NCI-H1694 treated with DMSO at 0.1 percent for 48 hours (cell line): ENCODE results near the gene MYO1A.
"Not testable (repeated sequence)": the region's sequence is repeated elsewhere in the genome, so short reads cannot be mapped to it uniquely, and the experiment has no call there.

Source experiments
- DNase-seq: peaks from one replicate; lab custom pipeline; 2025; lab: John Stamatoyannopoulos, UW

The MYO1A gene

GRCh38 chr12:57087010-57087690 lies 37.2 kb upstream of the MYO1A start:
- DNase-seq: peak; percentile 32

GRCh38 chr12:57086493-57087009 lies 36.6 kb upstream of the MYO1A start:
- peak; percentile 56 for DNase-seq

GRCh38 chr12:57085999-57086492 lies 36.1 kb upstream of the MYO1A start:
- DNase-seq: no peak

- DNase-seq: no peak
Observed at GRCh38 chr12:57080855-57081254, 30.9 kb upstream of the MYO1A start.

GRCh38 chr12:57079821-57080220 lies 29.9 kb upstream of the MYO1A start:
- no peak for DNase-seq

- DNase-seq: peak; percentile 99
Observed at GRCh38 chr12:57078519-57079404, 28.8 kb upstream of the MYO1A start, which contains the start of gene NEMP1. TSS of gene NEMP1 (minus strand) at chr12:57078791. CDS start at chr12:57078745, 46 bp downstream.

- DNase-seq: not testable (repeated sequence)
Observed at GRCh38 chr12:57073566-57074450, 23.9 kb upstream of the MYO1A start.

GRCh38 chr12:57072661-57073060 lies 22.7 kb upstream of the MYO1A start:
- DNase-seq: no peak

GRCh38 chr12:57069523-57069922 lies 19.6 kb upstream of the MYO1A start:
- peak; percentile 70 for DNase-seq

GRCh38 chr12:57066245-57066644 lies 16.3 kb upstream of the MYO1A start:
- DNase-seq: no peak

- no peak for DNase-seq
Observed at GRCh38 chr12:57063991-57064685, 14.2 kb upstream of the MYO1A start.

- no peak for DNase-seq
Observed at GRCh38 chr12:57058454-57058853, 8.5 kb upstream of the MYO1A start.

GRCh38 chr12:57057067-57057751 lies 7.3 kb upstream of the MYO1A start:
- DNase-seq: no peak

GRCh38 chr12:57055824-57056223 lies 5.9 kb upstream of the MYO1A start:
- DNase-seq: no peak

- DNase-seq: not testable (repeated sequence)
Observed at GRCh38 chr12:57053901-57054300, 4.0 kb upstream of the MYO1A start.

GRCh38 chr12:57053146-57053545 lies 3.2 kb upstream of the MYO1A start:
- not testable (repeated sequence) for DNase-seq

GRCh38 chr12:57051011-57051410 lies 1.1 kb upstream of the MYO1A start:
- no peak for DNase-seq

- DNase-seq: no peak
Observed at GRCh38 chr12:57049119-57049446, 846 bp downstream of the MYO1A start.

GRCh38 chr12:57048423-57049118 lies 1.4 kb downstream of the MYO1A start:
- DNase-seq: no peak

- no peak for DNase-seq
Observed at GRCh38 chr12:57047981-57048380, 1.9 kb downstream of the MYO1A start.
